ENCODE results near the gene ICAM4. TPM values are rescaled to one million over a fixed set of nuclear protein-coding genes. Genes with fewer than 3 reads are reported as not detected.

Gene ICAM4
- total and polyA plus RNA-seq, 2 of the 13 experiments (the other 11 are each of a cell fraction or from before 2014, with no cell fraction given) = 2.9 to 4.0 TPM

GRCh38 chr19:10335352-10335985 lies 48.7 kb downstream of the ICAM4 start (continued):
- no peak for TF ChIP-seq FOSL1 (CRISPR knock-in tag; IDR thresholded peaks at IDR 0.05; ENCODE audit: borderline replicate concordance)
- TF ChIP-seq ZNF841 (CRISPR knock-in tag; IDR thresholded peaks at IDR 0.05; ENCODE audit: borderline replicate concordance) = no peak
- TF ChIP-seq SKI (IDR thresholded peaks at IDR 0.05; ENCODE audit: partially characterized antibody) = no peak
- TF ChIP-seq SRSF1 (optimal IDR thresholded peaks at IDR 0.05; ENCODE audit: low read depth, low read length) = peak; percentile 68
- no peak for TF ChIP-seq NFE2 (CRISPR knock-in tag; IDR thresholded peaks at IDR 0.05)
- TF ChIP-seq, protein P1, sequence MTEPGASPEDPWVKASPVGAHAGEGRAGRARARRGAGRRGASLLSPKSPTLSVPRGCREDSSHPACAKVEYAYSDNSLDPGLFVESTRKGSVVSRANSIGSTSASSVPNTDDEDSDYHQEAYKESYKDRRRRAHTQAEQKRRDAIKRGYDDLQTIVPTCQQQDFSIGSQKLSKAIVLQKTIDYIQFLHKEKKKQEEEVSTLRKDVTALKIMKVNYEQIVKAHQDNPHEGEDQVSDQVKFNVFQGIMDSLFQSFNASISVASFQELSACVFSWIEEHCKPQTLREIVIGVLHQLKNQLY (CRISPR knock-in tag; IDR thresholded peaks at IDR 0.05) = no peak
- no peak for TF ChIP-seq SMAD9 (CRISPR knock-in tag; IDR thresholded peaks at IDR 0.05)
- TF ChIP-seq POGZ (CRISPR knock-in tag; IDR thresholded peaks at IDR 0.05) = no peak
- TF ChIP-seq ZNF564 (CRISPR knock-in tag; IDR thresholded peaks at IDR 0.05) = 0 out of 2 replicates have a peak, but pooled peaks have one; percentile 8
- no peak for TF ChIP-seq ZNF7 (CRISPR knock-in tag; IDR thresholded peaks at IDR 0.05)
- 0 out of 2 replicates have a peak, but pooled peaks have one; percentile 12 for TF ChIP-seq FOXA3 (CRISPR knock-in tag; IDR thresholded peaks at IDR 0.05)
- no peak for TF ChIP-seq ZBTB7B (CRISPR knock-in tag; IDR thresholded peaks at IDR 0.05)
- TF ChIP-seq TRIM22 (IDR thresholded peaks at IDR 0.05) = no peak
- peak; percentile 43; the same call in 1 of the 2 replicates for TF ChIP-seq MED1 (CRISPR knock-in tag; IDR thresholded peaks at IDR 0.05)
- TF ChIP-seq IKZF4 (CRISPR knock-in tag; IDR thresholded peaks at IDR 0.05; ENCODE audit: borderline replicate concordance, low read depth, not compliant biosample characterization) = peak; percentile 7
- no peak for TF ChIP-seq ZNF101 (CRISPR knock-in tag; IDR thresholded peaks at IDR 0.05; ENCODE audit: borderline replicate concordance, low read depth)
- TF ChIP-seq JUND (CRISPR knock-in tag; IDR thresholded peaks at IDR 0.05) = no peak
- TF ChIP-seq AHDC1 (CRISPR knock-in tag; IDR thresholded peaks at IDR 0.05; ENCODE audit: borderline replicate concordance) = no peak
- TF ChIP-seq, protein P2, sequence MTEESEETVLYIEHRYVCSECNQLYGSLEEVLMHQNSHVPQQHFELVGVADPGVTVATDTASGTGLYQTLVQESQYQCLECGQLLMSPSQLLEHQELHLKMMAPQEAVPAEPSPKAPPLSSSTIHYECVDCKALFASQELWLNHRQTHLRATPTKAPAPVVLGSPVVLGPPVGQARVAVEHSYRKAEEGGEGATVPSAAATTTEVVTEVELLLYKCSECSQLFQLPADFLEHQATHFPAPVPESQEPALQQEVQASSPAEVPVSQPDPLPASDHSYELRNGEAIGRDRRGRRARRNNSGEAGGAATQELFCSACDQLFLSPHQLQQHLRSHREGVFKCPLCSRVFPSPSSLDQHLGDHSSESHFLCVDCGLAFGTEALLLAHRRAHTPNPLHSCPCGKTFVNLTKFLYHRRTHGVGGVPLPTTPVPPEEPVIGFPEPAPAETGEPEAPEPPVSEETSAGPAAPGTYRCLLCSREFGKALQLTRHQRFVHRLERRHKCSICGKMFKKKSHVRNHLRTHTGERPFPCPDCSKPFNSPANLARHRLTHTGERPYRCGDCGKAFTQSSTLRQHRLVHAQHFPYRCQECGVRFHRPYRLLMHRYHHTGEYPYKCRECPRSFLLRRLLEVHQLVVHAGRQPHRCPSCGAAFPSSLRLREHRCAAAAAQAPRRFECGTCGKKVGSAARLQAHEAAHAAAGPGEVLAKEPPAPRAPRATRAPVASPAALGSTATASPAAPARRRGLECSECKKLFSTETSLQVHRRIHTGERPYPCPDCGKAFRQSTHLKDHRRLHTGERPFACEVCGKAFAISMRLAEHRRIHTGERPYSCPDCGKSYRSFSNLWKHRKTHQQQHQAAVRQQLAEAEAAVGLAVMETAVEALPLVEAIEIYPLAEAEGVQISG (CRISPR knock-in tag; IDR thresholded peaks at IDR 0.05) = no peak
- no peak for TF ChIP-seq PTBP1 (IDR thresholded peaks at IDR 0.05; ENCODE audit: low read depth, low read length, poor library complexity, severe bottlenecking)
